Right renal cortex interstitium (tissue), 3 donors: Measurements from ENCODE around the gene HESX1. TPM values are rescaled to one million over a fixed set of nuclear protein-coding genes. Genes with fewer than 3 reads are reported as not detected.

ENCODE experiments used
- DNase-seq, 3 donors: peaks; one replicate each; pipeline ENCODE4 v3.0.0-alpha.2; 2013; ENCODE audit warnings: low read depth in 3 of 3, low spot score in 2 of 3
- polyA plus RNA-seq, 3 donors: library from polyadenylated mRNA; unstranded; fragments of 120-200 nt; gene quantifications; one replicate each; pipeline ENCODE4 v1.2.1, GENCODE V29; 2013; ENCODE audit not compliant: insufficient read length in 3 of 3

HESX1 gene
- polyA plus RNA-seq, 3 donors = 3.6 to 4.3 (median 3.7) TPM

- no peak for DNase-seq
These were observed 30.7 kb downstream of the HESX1 start for GRCh38 chr3:57169108-57169507.

- no peak for DNase-seq
These were observed 31.6 kb downstream of the HESX1 start for GRCh38 chr3:57168151-57168550.

GRCh38 chr3:57166660-57167059 lies 33.1 kb downstream of the HESX1 start:
- DNase-seq = no peak

- DNase-seq = no peak
These were observed 34.1 kb downstream of the HESX1 start for GRCh38 chr3:57165641-57166040.

GRCh38 chr3:57164657-57165573 lies 34.9 kb downstream of the HESX1 start, which contains the start of gene IL17RD:
IL17RD (minus strand) TSS chr3:57165353; CDS start chr3:57165286, 67 bp downstream.
- peak in 1 of 3 donors; percentile 79 for DNase-seq

- no peak for DNase-seq
These were observed 35.5 kb downstream of the HESX1 start for GRCh38 chr3:57164217-57164656.

GRCh38 chr3:57163751-57164150 lies 36.0 kb downstream of the HESX1 start:
- no peak for DNase-seq

- DNase-seq = no peak
These were observed 37.9 kb downstream of the HESX1 start for GRCh38 chr3:57161915-57162314.

GRCh38 chr3:57160765-57161538 lies 38.8 kb downstream of the HESX1 start:
- no peak for DNase-seq

- no peak for DNase-seq
These were observed 39.6 kb downstream of the HESX1 start for GRCh38 chr3:57160076-57160764.

- no peak for DNase-seq
These were observed 40.7 kb downstream of the HESX1 start for GRCh38 chr3:57158813-57159738.

- no peak for DNase-seq
These were observed 41.5 kb downstream of the HESX1 start for GRCh38 chr3:57158325-57158724.

GRCh38 chr3:57157545-57157944 lies 42.2 kb downstream of the HESX1 start:
- DNase-seq = no peak

GRCh38 chr3:57155310-57155643 lies 44.5 kb downstream of the HESX1 start:
- DNase-seq = no peak

- no peak for DNase-seq
These were observed 45.1 kb downstream of the HESX1 start for GRCh38 chr3:57154470-57155309.

- no peak for DNase-seq
These were observed 47.3 kb downstream of the HESX1 start for GRCh38 chr3:57152151-57153143.

- DNase-seq = no peak
These were observed 48.0 kb downstream of the HESX1 start for GRCh38 chr3:57151749-57152148.

GRCh38 chr3:57151021-57151449 lies 48.7 kb downstream of the HESX1 start:
- DNase-seq = no peak
